GM19468 (cell line): ENCODE measurements around the gene PF4V1.
"Not testable (repeated sequence)": the region's sequence is repeated elsewhere in the genome, so short reads cannot be mapped to it uniquely, and the experiment has no call there.

ENCODE experiments used
- ATAC-seq: cut with Tn5 transposase; IDR thresholded peaks from one replicate; pipeline ENCODE4 v1.9.1; 2021; ENCODE audit warnings: mild to moderate bottlenecking, moderate library complexity, moderate number of reproducible peaks; ENCODE audit not compliant: unreplicated experiment; ENCODE audit errors: extremely low read depth

The PF4V1 gene

GRCh38 chr4:73897380-73898136 lies 44.5 kb downstream of the PF4V1 start:
- ATAC-seq: no peak

GRCh38 chr4:73899338-73899737 lies 46.2 kb downstream of the PF4V1 start:
- ATAC-seq: not testable (repeated sequence)

- ATAC-seq: no peak
Observed at GRCh38 chr4:73901031-73901430, 47.9 kb downstream of the PF4V1 start.

- ATAC-seq: no peak
Observed at GRCh38 chr4:73902038-73902637, 49.0 kb downstream of the PF4V1 start.

- no peak for ATAC-seq
Observed at GRCh38 chr4:73902817-73903547, 49.9 kb downstream of the PF4V1 start.
